ENCODE results near the gene SEZ6L2. TPM values are rescaled to one million over a fixed set of nuclear protein-coding genes. Genes with fewer than 3 reads are reported as not detected.

Gene SEZ6L2
- total RNA-seq, 1 experiment from 2014 or later = not detected

GRCh38 chr16:29898804-29899515, 390 bp downstream of the SEZ6L2 start:
- Histone ChIP-seq H3K9ac (ENCODE audit: low read length) (no peak overlapping the region), H4K20me1 (ENCODE audit: insufficient read depth, low read depth, low read length) (no peaks in the 10 kb centered on the region), H3K9me2 (replicated peaks; ENCODE audit: insufficient read depth, low read length) (no peaks in the 10 kb centered on the region), H3K27ac (ENCODE audit: low read length) (no peak overlapping the region), H3K4me3 (ENCODE audit: low read length) (peak overlapping the region; percentile 69; the same call in 1 of the 2 replicates), H3K4me2 (ENCODE audit: low read depth, low read length, poor library complexity, severe bottlenecking) (peak overlapping the region; percentile 93), H3K27me3 (ENCODE audit: low read length) (no peaks in the 10 kb centered on the region), H2AFZ (ENCODE audit: low read length) (no peak overlapping the region), H3K36me3 (ENCODE audit: insufficient read depth, low read length) (no peaks in the 10 kb centered on the region), H3K4me1 (ENCODE audit: low read length) (peaks cover 15% of the 10 kb centered on the region), H3K79me2 (ENCODE audit: low read length) (no peaks in the 10 kb centered on the region), H3K9me3 (ENCODE audit: low read length) (no peaks in the 10 kb centered on the region)
- peak; percentile 58 for DNase-seq

- H3K4me1 ChIP-seq (ENCODE audit: low read length) = peaks cover 15% of the 10 kb centered on the region
- H3K4me2 ChIP-seq (ENCODE audit: low read depth, low read length, poor library complexity, severe bottlenecking) = no peak overlapping the region
- no peaks in the 10 kb centered on the region for H3K27me3 ChIP-seq (ENCODE audit: low read length)
- H3K36me3 ChIP-seq (ENCODE audit: insufficient read depth, low read length) = no peaks in the 10 kb centered on the region
- H3K9ac ChIP-seq (ENCODE audit: low read length) = no peak overlapping the region
- peak; percentile 25 for DNase-seq
- H3K27ac ChIP-seq (ENCODE audit: low read length) = no peak overlapping the region
- H3K9me3 ChIP-seq (ENCODE audit: low read length) = no peaks in the 10 kb centered on the region
- H3K9me2 ChIP-seq (replicated peaks; ENCODE audit: insufficient read depth, low read length) = no peaks in the 10 kb centered on the region
- no peaks in the 10 kb centered on the region for H4K20me1 ChIP-seq (ENCODE audit: insufficient read depth, low read depth, low read length)
- H3K4me3 ChIP-seq (ENCODE audit: low read length) = no peak overlapping the region
- no peak overlapping the region for H2AFZ ChIP-seq (ENCODE audit: low read length)
- no peaks in the 10 kb centered on the region for H3K79me2 ChIP-seq (ENCODE audit: low read length)
Observed at GRCh38 chr16:29898135-29898803, 1.1 kb downstream of the SEZ6L2 start.

GRCh38 chr16:29897333-29897732, 2.0 kb downstream of the SEZ6L2 start:
- H3K4me3 ChIP-seq (ENCODE audit: low read length) = no peak overlapping the region
- no peaks in the 10 kb centered on the region for H3K9me3 ChIP-seq (ENCODE audit: low read length)
- no peaks in the 10 kb centered on the region for H3K9me2 ChIP-seq (replicated peaks; ENCODE audit: insufficient read depth, low read length)
- H4K20me1 ChIP-seq (ENCODE audit: insufficient read depth, low read depth, low read length) = no peaks in the 10 kb centered on the region
- H3K36me3 ChIP-seq (ENCODE audit: insufficient read depth, low read length) = no peaks in the 10 kb centered on the region
- no peak overlapping the region for H3K9ac ChIP-seq (ENCODE audit: low read length)
- no peaks in the 10 kb centered on the region for H3K27me3 ChIP-seq (ENCODE audit: low read length)
- peak; percentile 24 for DNase-seq
- H3K27ac ChIP-seq (ENCODE audit: low read length) = no peak overlapping the region
- no peak overlapping the region for H3K4me2 ChIP-seq (ENCODE audit: low read depth, low read length, poor library complexity, severe bottlenecking)
- H2AFZ ChIP-seq (ENCODE audit: low read length) = no peak overlapping the region
- peaks cover 15% of the 10 kb centered on the region for H3K4me1 ChIP-seq (ENCODE audit: low read length)
- H3K79me2 ChIP-seq (ENCODE audit: low read length) = no peaks in the 10 kb centered on the region

- H3K27ac ChIP-seq (ENCODE audit: low read length) = no peak overlapping the region
- H3K4me3 ChIP-seq (ENCODE audit: low read length) = no peak overlapping the region
- H3K4me2 ChIP-seq (ENCODE audit: low read depth, low read length, poor library complexity, severe bottlenecking) = no peak overlapping the region
- DNase-seq = peak; percentile 31
- no peaks in the 10 kb centered on the region for H3K9me2 ChIP-seq (replicated peaks; ENCODE audit: insufficient read depth, low read length)
- no peak overlapping the region for H2AFZ ChIP-seq (ENCODE audit: low read length)
- peaks cover 15% of the 10 kb centered on the region for H3K4me1 ChIP-seq (ENCODE audit: low read length)
- H3K27me3 ChIP-seq (ENCODE audit: low read length) = no peaks in the 10 kb centered on the region
- no peaks in the 10 kb centered on the region for H3K9me3 ChIP-seq (ENCODE audit: low read length)
- H4K20me1 ChIP-seq (ENCODE audit: insufficient read depth, low read depth, low read length) = no peaks in the 10 kb centered on the region
- H3K9ac ChIP-seq (ENCODE audit: low read length) = no peak overlapping the region
- no peaks in the 10 kb centered on the region for H3K36me3 ChIP-seq (ENCODE audit: insufficient read depth, low read length)
- no peaks in the 10 kb centered on the region for H3K79me2 ChIP-seq (ENCODE audit: low read length)
Observed at GRCh38 chr16:29896841-29897240, 2.5 kb downstream of the SEZ6L2 start.

GRCh38 chr16:29894352-29894751, 5.0 kb downstream of the SEZ6L2 start:
- peaks cover 3% of the 10 kb centered on the region for H3K4me1 ChIP-seq (ENCODE audit: low read length)
- no peak overlapping the region for H3K27ac ChIP-seq (ENCODE audit: low read length)
- no peaks in the 10 kb centered on the region for H3K27me3 ChIP-seq (ENCODE audit: low read length)
- H3K9me2 ChIP-seq (replicated peaks; ENCODE audit: insufficient read depth, low read length) = no peaks in the 10 kb centered on the region
- H3K9ac ChIP-seq (ENCODE audit: low read length) = no peak overlapping the region
- H3K36me3 ChIP-seq (ENCODE audit: insufficient read depth, low read length) = no peaks in the 10 kb centered on the region
- no peak overlapping the region for H3K4me3 ChIP-seq (ENCODE audit: low read length)
- no peaks in the 10 kb centered on the region for H3K9me3 ChIP-seq (ENCODE audit: low read length)
- no peak overlapping the region for H3K4me2 ChIP-seq (ENCODE audit: low read depth, low read length, poor library complexity, severe bottlenecking)
- H4K20me1 ChIP-seq (ENCODE audit: insufficient read depth, low read depth, low read length) = no peaks in the 10 kb centered on the region
- no peaks in the 10 kb centered on the region for H3K79me2 ChIP-seq (ENCODE audit: low read length)
- H2AFZ ChIP-seq (ENCODE audit: low read length) = no peak overlapping the region
- DNase-seq = peak; percentile 16

- no peaks in the 10 kb centered on the region for H3K9me3 ChIP-seq (ENCODE audit: low read length)
- H3K9me2 ChIP-seq (replicated peaks; ENCODE audit: insufficient read depth, low read length) = no peaks in the 10 kb centered on the region
- no peak overlapping the region for H2AFZ ChIP-seq (ENCODE audit: low read length)
- no peak overlapping the region for H3K9ac ChIP-seq (ENCODE audit: low read length)
- no peaks in the 10 kb centered on the region for H4K20me1 ChIP-seq (ENCODE audit: insufficient read depth, low read depth, low read length)
- no peaks in the 10 kb centered on the region for H3K27me3 ChIP-seq (ENCODE audit: low read length)
- H3K27ac ChIP-seq (ENCODE audit: low read length) = no peak overlapping the region
- no peaks in the 10 kb centered on the region for H3K79me2 ChIP-seq (ENCODE audit: low read length)
- no peak overlapping the region for H3K4me3 ChIP-seq (ENCODE audit: low read length)
- DNase-seq = peak; percentile 26
- no peaks in the 10 kb centered on the region for H3K36me3 ChIP-seq (ENCODE audit: insufficient read depth, low read length)
- no peak overlapping the region for H3K4me2 ChIP-seq (ENCODE audit: low read depth, low read length, poor library complexity, severe bottlenecking)
- H3K4me1 ChIP-seq (ENCODE audit: low read length) = no peaks in the 10 kb centered on the region
Observed at GRCh38 chr16:29893553-29893952, 5.8 kb downstream of the SEZ6L2 start.

GRCh38 chr16:29892458-29892813, 6.9 kb downstream of the SEZ6L2 start:
- H3K36me3 ChIP-seq (ENCODE audit: insufficient read depth, low read length) = no peaks in the 10 kb centered on the region
- H3K4me3 ChIP-seq (ENCODE audit: low read length) = no peak overlapping the region
- no peak overlapping the region for H3K4me2 ChIP-seq (ENCODE audit: low read depth, low read length, poor library complexity, severe bottlenecking)
- no peaks in the 10 kb centered on the region for H4K20me1 ChIP-seq (ENCODE audit: insufficient read depth, low read depth, low read length)
- no peaks in the 10 kb centered on the region for H3K79me2 ChIP-seq (ENCODE audit: low read length)
- no peaks in the 10 kb centered on the region for H3K9me2 ChIP-seq (replicated peaks; ENCODE audit: insufficient read depth, low read length)
- DNase-seq = no peak
- H3K9ac ChIP-seq (ENCODE audit: low read length) = no peak overlapping the region
- no peak overlapping the region for H2AFZ ChIP-seq (ENCODE audit: low read length)
- H3K27ac ChIP-seq (ENCODE audit: low read length) = no peak overlapping the region
- H3K27me3 ChIP-seq (ENCODE audit: low read length) = no peaks in the 10 kb centered on the region
- H3K4me1 ChIP-seq (ENCODE audit: low read length) = no peaks in the 10 kb centered on the region
- no peaks in the 10 kb centered on the region for H3K9me3 ChIP-seq (ENCODE audit: low read length)

GRCh38 chr16:29891525-29892457, 7.6 kb downstream of the SEZ6L2 start:
- no peaks in the 10 kb centered on the region for H3K9me2 ChIP-seq (replicated peaks; ENCODE audit: insufficient read depth, low read length)
- no peaks in the 10 kb centered on the region for H3K36me3 ChIP-seq (ENCODE audit: insufficient read depth, low read length)
- H3K27ac ChIP-seq (ENCODE audit: low read length) = no peak overlapping the region
- no peak overlapping the region for H3K9ac ChIP-seq (ENCODE audit: low read length)
- no peaks in the 10 kb centered on the region for H3K79me2 ChIP-seq (ENCODE audit: low read length)
- H3K9me3 ChIP-seq (ENCODE audit: low read length) = no peaks in the 10 kb centered on the region
- H3K27me3 ChIP-seq (ENCODE audit: low read length) = no peaks in the 10 kb centered on the region
- H4K20me1 ChIP-seq (ENCODE audit: insufficient read depth, low read depth, low read length) = no peaks in the 10 kb centered on the region
- no peaks in the 10 kb centered on the region for H3K4me1 ChIP-seq (ENCODE audit: low read length)
- no peak overlapping the region for H3K4me3 ChIP-seq (ENCODE audit: low read length)
- peak; percentile 35 for DNase-seq
- no peak overlapping the region for H2AFZ ChIP-seq (ENCODE audit: low read length)
- H3K4me2 ChIP-seq (ENCODE audit: low read depth, low read length, poor library complexity, severe bottlenecking) = no peak overlapping the region

All from Karpas-422 (cell line).